Measurements from ENCODE around the gene CDH23. TPM values are rescaled to one million over a fixed set of nuclear protein-coding genes. Genes with fewer than 3 reads are reported as not detected.
A peak's percentile ranks its signal among the peaks of the same experiment; 100 is the strongest.

CDH23 gene
- total and polyA plus RNA-seq, 9 of the 15 experiments (the other 6 are each of a cell fraction or from before 2014, with no cell fraction given): 0.18 to 1.2 (median 0.47) TPM

DNA sequence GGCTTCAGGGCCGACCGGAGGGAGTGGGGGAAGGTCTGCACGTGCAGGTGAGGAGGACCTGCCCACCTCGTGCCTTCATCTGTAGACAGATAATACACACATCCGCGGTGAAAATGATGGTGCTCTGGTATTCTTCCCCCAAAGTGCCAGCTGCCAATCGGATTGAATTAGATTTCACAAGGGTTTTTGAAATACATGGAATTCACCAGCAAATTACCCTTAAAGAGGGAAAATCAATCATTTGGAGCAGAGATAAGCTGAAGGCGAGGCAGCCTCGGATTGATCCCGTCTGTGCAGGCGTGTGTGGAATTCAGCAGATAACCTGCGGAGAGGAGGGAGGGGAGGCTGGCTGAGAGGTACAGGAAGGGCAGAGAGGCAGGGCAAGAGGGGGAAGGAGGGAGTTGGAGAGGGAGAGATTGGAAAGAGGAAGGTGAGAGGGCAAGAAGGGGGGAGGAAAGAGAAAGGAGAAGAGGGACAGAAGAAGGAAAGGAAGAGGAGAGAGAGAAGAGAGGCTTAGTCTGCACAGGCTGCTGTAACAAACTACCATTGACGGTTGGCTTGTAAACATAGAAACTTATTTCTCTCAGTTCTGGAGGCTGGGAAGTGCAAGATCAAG lies 238.6 kb downstream of the CDH23 start (continued):
- TF ChIP-seq, protein P1, sequence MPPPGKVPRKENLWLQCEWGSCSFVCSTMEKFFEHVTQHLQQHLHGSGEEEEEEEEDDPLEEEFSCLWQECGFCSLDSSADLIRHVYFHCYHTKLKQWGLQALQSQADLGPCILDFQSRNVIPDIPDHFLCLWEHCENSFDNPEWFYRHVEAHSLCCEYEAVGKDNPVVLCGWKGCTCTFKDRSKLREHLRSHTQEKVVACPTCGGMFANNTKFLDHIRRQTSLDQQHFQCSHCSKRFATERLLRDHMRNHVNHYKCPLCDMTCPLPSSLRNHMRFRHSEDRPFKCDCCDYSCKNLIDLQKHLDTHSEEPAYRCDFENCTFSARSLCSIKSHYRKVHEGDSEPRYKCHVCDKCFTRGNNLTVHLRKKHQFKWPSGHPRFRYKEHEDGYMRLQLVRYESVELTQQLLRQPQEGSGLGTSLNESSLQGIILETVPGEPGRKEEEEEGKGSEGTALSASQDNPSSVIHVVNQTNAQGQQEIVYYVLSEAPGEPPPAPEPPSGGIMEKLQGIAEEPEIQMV (tag; conservative IDR thresholded peaks at IDR 0.05; ENCODE audit: low read depth): no peak
- TF ChIP-seq MED1 (CRISPR knock-in tag; IDR thresholded peaks at IDR 0.05; ENCODE audit: borderline replicate concordance): no peak
- TF ChIP-seq ID3 (CRISPR knock-in tag; IDR thresholded peaks at IDR 0.05): no peak
- peak; percentile 66; the same call in 1 of the 2 replicates for TF ChIP-seq ID3 (tag; IDR thresholded peaks at IDR 0.05)
- no peak; the same call in 1 of the 2 replicates for TF ChIP-seq PYGO2 (tag; IDR thresholded peaks at IDR 0.05)
- no peak for TF ChIP-seq ZNF324 (CRISPR knock-in tag; IDR thresholded peaks at IDR 0.05)
- TF ChIP-seq GTF2E2 (tag; IDR thresholded peaks at IDR 0.05): peak; percentile 41; the same call in 1 of the 2 replicates
- TF ChIP-seq, protein P2, sequence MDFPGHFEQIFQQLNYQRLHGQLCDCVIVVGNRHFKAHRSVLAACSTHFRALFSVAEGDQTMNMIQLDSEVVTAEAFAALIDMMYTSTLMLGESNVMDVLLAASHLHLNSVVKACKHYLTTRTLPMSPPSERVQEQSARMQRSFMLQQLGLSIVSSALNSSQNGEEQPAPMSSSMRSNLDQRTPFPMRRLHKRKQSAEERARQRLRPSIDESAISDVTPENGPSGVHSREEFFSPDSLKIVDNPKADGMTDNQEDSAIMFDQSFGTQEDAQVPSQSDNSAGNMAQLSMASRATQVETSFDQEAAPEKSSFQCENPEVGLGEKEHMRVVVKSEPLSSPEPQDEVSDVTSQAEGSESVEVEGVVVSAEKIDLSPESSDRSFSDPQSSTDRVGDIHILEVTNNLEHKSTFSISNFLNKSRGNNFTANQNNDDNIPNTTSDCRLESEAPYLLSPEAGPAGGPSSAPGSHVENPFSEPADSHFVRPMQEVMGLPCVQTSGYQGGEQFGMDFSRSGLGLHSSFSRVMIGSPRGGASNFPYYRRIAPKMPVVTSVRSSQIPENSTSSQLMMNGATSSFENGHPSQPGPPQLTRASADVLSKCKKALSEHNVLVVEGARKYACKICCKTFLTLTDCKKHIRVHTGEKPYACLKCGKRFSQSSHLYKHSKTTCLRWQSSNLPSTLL (IDR thresholded peaks at IDR 0.05): peak; percentile 56; the same call in 1 of the 2 replicates
- no peak for TF ChIP-seq ZBTB33 (CRISPR knock-in tag; IDR thresholded peaks at IDR 0.05)
- TF ChIP-seq RBM22 (IDR thresholded peaks at IDR 0.05; ENCODE audit: low read depth, low read length, poor library complexity, severe bottlenecking): no peak
- TF ChIP-seq, protein P3, sequence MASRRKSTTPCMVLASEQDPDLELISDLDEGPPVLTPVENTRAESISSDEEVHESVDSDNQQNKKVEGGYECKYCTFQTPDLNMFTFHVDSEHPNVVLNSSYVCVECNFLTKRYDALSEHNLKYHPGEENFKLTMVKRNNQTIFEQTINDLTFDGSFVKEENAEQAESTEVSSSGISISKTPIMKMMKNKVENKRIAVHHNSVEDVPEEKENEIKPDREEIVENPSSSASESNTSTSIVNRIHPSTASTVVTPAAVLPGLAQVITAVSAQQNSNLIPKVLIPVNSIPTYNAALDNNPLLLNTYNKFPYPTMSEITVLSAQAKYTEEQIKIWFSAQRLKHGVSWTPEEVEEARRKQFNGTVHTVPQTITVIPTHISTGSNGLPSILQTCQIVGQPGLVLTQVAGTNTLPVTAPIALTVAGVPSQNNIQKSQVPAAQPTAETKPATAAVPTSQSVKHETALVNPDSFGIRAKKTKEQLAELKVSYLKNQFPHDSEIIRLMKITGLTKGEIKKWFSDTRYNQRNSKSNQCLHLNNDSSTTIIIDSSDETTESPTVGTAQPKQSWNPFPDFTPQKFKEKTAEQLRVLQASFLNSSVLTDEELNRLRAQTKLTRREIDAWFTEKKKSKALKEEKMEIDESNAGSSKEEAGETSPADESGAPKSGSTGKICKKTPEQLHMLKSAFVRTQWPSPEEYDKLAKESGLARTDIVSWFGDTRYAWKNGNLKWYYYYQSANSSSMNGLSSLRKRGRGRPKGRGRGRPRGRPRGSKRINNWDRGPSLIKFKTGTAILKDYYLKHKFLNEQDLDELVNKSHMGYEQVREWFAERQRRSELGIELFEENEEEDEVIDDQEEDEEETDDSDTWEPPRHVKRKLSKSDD (conservative IDR thresholded peaks at IDR 0.05; ENCODE audit: low read length): no peak
- no peak for TF ChIP-seq ZNF717 (CRISPR knock-in tag; IDR thresholded peaks at IDR 0.05)
- no peak for TF ChIP-seq ZNF586 (CRISPR knock-in tag; conservative IDR thresholded peaks at IDR 0.05)
- TF ChIP-seq, protein P4, sequence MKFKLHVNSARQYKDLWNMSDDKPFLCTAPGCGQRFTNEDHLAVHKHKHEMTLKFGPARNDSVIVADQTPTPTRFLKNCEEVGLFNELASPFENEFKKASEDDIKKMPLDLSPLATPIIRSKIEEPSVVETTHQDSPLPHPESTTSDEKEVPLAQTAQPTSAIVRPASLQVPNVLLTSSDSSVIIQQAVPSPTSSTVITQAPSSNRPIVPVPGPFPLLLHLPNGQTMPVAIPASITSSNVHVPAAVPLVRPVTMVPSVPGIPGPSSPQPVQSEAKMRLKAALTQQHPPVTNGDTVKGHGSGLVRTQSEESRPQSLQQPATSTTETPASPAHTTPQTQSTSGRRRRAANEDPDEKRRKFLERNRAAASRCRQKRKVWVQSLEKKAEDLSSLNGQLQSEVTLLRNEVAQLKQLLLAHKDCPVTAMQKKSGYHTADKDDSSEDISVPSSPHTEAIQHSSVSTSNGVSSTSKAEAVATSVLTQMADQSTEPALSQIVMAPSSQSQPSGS (CRISPR knock-in tag; IDR thresholded peaks at IDR 0.05): no peak
